Measurements from ENCODE around the gene ARHGAP24.

The ARHGAP24 gene

GRCh38 chr4:85681921-85682320 is 207.0 kb downstream of the ARHGAP24 start:
- Histone ChIP-seq H3K27ac (ENCODE audit: low read depth, low read length) (no peak overlapping the region), H3K36me3 (ENCODE audit: insufficient read depth, low read length) (no peaks in the 10 kb centered on the region), H3K4me3 (ENCODE audit: low read length) (no peak overlapping the region), H3K9ac (ENCODE audit: low read depth, low read length) (no peak overlapping the region), H3K4me1 (ENCODE audit: insufficient read depth, low read length) (peaks cover 5% of the 10 kb centered on the region; the same call in 1 of the 2 replicates), H3K9me3 (ENCODE audit: insufficient read depth, low read depth, low read length) (no peaks in the 10 kb centered on the region), H3K27me3 (ENCODE audit: insufficient read depth, low read length) (no peaks in the 10 kb centered on the region)
- WGBS = 90% methylated on average over 3 of the region's 3 CpGs

DNA sequence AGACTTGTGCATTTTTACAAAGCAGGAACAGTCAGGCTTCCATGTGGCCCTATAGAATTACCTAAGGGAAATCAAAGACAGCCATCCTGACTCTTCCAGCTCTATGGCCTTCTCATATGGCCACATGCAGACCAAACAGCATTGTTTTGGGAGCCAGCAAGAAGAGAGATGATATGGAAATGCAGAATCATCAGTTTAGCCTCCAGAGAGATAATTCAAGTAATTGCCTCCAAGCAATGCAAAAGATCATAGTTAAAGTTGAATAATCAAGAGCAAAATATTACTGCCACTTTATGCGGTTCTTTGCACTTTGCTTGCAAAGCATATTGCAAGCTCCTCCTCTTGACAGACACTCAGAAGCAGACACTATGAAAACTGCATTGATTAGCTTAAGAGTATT is 207.4 kb downstream of the ARHGAP24 start:
- Histone ChIP-seq H3K27ac (ENCODE audit: low read depth, low read length) (no peak overlapping the region), H3K4me1 (ENCODE audit: insufficient read depth, low read length) (peaks cover 5% of the 10 kb centered on the region; the same call in 1 of the 2 replicates), H3K4me3 (ENCODE audit: low read length) (no peak overlapping the region), H3K36me3 (ENCODE audit: insufficient read depth, low read length) (no peaks in the 10 kb centered on the region), H3K27me3 (ENCODE audit: insufficient read depth, low read length) (no peaks in the 10 kb centered on the region), H3K9me3 (ENCODE audit: insufficient read depth, low read depth, low read length) (no peaks in the 10 kb centered on the region), H3K9ac (ENCODE audit: low read depth, low read length) (no peak overlapping the region)
- WGBS = 100% methylated on average over 1 of the region's 1 CpG

DNA sequence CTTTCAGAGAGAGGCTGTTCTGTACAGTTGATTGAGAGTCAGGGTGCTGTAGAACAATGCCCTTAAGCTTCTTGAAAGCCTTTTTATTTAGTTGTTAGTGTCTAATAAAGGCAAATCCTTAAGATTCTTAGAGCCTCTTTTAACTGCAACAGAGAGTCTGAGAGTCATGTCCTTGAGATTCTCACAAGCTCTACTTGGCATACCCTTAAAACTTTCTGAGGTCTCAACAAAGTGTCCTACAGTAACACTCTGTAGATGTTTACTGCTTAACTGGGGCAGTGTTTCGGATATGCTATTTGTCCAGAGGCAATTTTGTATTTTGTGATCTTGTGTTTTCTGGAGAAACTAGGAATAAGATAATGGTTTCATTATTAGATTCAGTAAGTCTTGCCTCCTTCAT is 209.7 kb downstream of the ARHGAP24 start:
- Histone ChIP-seq H3K36me3 (ENCODE audit: insufficient read depth, low read length) (no peaks in the 10 kb centered on the region), H3K4me3 (ENCODE audit: low read length) (no peak overlapping the region), H3K27ac (ENCODE audit: low read depth, low read length) (no peak overlapping the region), H3K9me3 (ENCODE audit: insufficient read depth, low read depth, low read length) (no peaks in the 10 kb centered on the region), H3K27me3 (ENCODE audit: insufficient read depth, low read length) (no peaks in the 10 kb centered on the region), H3K9ac (ENCODE audit: low read depth, low read length) (no peak overlapping the region), H3K4me1 (ENCODE audit: insufficient read depth, low read length) (0 out of 2 replicates have a peak, but pooled peaks cover 5% of the 10 kb centered on the region)
- 90% methylated on average over 1 of the region's 1 CpG for WGBS

GRCh38 chr4:85686398-85686797 is 211.4 kb downstream of the ARHGAP24 start:
- 0 out of 2 replicates have a peak, but pooled peaks cover 5% of the 10 kb centered on the region for H3K4me1 ChIP-seq (ENCODE audit: insufficient read depth, low read length)
- no peak overlapping the region for H3K9ac ChIP-seq (ENCODE audit: low read depth, low read length)
- H3K27me3 ChIP-seq (ENCODE audit: insufficient read depth, low read length) = no peaks in the 10 kb centered on the region
- H3K27ac ChIP-seq (ENCODE audit: low read depth, low read length) = no peak overlapping the region
- no peaks in the 10 kb centered on the region for H3K36me3 ChIP-seq (ENCODE audit: insufficient read depth, low read length)
- no peaks in the 10 kb centered on the region for H3K9me3 ChIP-seq (ENCODE audit: insufficient read depth, low read depth, low read length)
- no peak overlapping the region for H3K4me3 ChIP-seq (ENCODE audit: low read length)
- 91% methylated on average over 3 of the region's 4 CpGs for WGBS

- H3K9me3 ChIP-seq (ENCODE audit: insufficient read depth, low read depth, low read length) = no peaks in the 10 kb centered on the region
- H3K27ac ChIP-seq (ENCODE audit: low read depth, low read length) = no peak overlapping the region
- no peaks in the 10 kb centered on the region for H3K4me1 ChIP-seq (ENCODE audit: insufficient read depth, low read length)
- H3K9ac ChIP-seq (ENCODE audit: low read depth, low read length) = no peak overlapping the region
- no peak overlapping the region for H3K4me3 ChIP-seq (ENCODE audit: low read length)
- H3K27me3 ChIP-seq (ENCODE audit: insufficient read depth, low read length) = no peaks in the 10 kb centered on the region
- H3K36me3 ChIP-seq (ENCODE audit: insufficient read depth, low read length) = no peaks in the 10 kb centered on the region
- 96% methylated on average over 6 of the region's 6 CpGs for WGBS
These were observed 213.2 kb downstream of the ARHGAP24 start for GRCh38 chr4:85688055-85688740.

- 98% methylated on average over 2 of the region's 2 CpGs for WGBS
- Histone ChIP-seq H3K4me3 (ENCODE audit: low read length) (no peak overlapping the region), H3K9me3 (ENCODE audit: insufficient read depth, low read depth, low read length) (no peaks in the 10 kb centered on the region), H3K4me1 (ENCODE audit: insufficient read depth, low read length) (no peaks in the 10 kb centered on the region), H3K27ac (ENCODE audit: low read depth, low read length) (no peak overlapping the region), H3K9ac (ENCODE audit: low read depth, low read length) (no peak overlapping the region), H3K36me3 (ENCODE audit: insufficient read depth, low read length) (no peaks in the 10 kb centered on the region), H3K27me3 (ENCODE audit: insufficient read depth, low read length) (no peaks in the 10 kb centered on the region)
These were observed 221.7 kb downstream of the ARHGAP24 start for GRCh38 chr4:85696661-85697060.

DNA sequence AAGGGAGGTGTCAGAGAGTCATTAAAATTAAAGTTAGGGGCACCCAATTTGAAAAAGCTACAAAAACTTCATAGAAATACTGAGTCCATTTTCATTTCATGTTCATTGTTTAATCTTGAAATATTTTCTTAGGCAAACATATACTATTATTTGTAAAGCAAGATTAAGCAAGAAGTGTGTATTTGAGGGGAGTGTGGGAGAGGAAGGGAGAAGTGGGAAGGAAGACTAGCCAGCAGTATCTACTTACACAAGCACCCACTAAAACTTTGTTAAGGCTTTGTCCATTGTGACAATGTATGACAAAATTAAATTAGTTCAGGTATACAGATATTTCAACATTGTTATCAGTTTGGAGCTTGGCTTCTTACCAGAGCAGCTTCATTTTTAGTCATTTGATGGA is 222.9 kb downstream of the ARHGAP24 start:
- Histone ChIP-seq H3K36me3 (ENCODE audit: insufficient read depth, low read length) (no peaks in the 10 kb centered on the region), H3K4me3 (ENCODE audit: low read length) (no peak overlapping the region), H3K4me1 (ENCODE audit: insufficient read depth, low read length) (no peaks in the 10 kb centered on the region), H3K27me3 (ENCODE audit: insufficient read depth, low read length) (no peaks in the 10 kb centered on the region), H3K27ac (ENCODE audit: low read depth, low read length) (no peak overlapping the region), H3K9me3 (ENCODE audit: insufficient read depth, low read depth, low read length) (no peaks in the 10 kb centered on the region), H3K9ac (ENCODE audit: low read depth, low read length) (no peak overlapping the region)

DNA sequence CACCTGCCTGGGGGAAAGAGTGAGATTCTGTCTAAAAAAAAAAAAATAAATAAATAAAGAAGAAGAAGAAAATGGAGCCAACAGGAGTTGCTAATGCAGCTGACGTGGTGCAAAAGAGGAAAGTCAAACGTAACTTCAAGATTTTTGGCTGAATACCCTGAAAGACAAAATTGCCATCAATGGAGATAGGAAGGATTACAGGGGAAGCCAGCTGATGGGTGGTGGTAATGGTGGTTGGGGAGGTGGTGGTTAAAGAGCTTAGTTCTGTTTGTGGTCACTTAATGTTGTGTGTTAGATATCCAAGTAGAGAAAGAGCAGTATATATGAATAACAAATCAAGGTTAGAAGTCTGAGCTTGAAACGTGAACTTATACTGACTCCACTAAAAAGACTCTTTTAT is 225.4 kb downstream of the ARHGAP24 start:
- Histone ChIP-seq H3K27me3 (ENCODE audit: insufficient read depth, low read length) (no peaks in the 10 kb centered on the region), H3K27ac (ENCODE audit: low read depth, low read length) (no peak overlapping the region), H3K36me3 (ENCODE audit: insufficient read depth, low read length) (no peaks in the 10 kb centered on the region), H3K9ac (ENCODE audit: low read depth, low read length) (no peak overlapping the region), H3K4me1 (ENCODE audit: insufficient read depth, low read length) (no peaks in the 10 kb centered on the region), H3K9me3 (ENCODE audit: insufficient read depth, low read depth, low read length) (no peaks in the 10 kb centered on the region), H3K4me3 (ENCODE audit: low read length) (no peak overlapping the region)
- 91% methylated on average over 2 of the region's 3 CpGs for WGBS

DNA sequence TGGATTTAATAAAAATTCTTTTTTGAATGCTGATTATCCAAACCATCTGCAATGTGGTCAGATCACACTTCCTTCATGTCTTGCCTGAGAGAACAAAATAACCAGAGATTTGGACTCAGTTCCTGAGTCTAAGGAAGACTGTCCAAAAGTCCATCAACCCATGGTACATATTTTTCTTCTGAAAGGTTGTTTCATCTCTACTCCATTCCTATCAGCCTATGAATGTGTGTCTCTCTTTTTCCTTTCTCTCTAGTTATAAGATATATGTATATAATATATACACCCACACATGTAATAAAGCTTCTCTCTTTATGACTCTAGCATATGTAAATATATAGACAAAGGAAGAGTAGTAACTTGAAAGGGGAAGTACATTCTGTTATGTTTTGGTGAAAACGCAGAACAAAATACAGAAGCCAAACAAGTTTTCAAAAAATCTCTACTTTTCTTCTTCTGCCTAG is 226.9 kb downstream of the ARHGAP24 start:
- no CpG with 5 or more reads among the region's 1 CpG for WGBS
- Histone ChIP-seq H3K9ac (ENCODE audit: low read depth, low read length) (no peak overlapping the region), H3K27me3 (ENCODE audit: insufficient read depth, low read length) (no peaks in the 10 kb centered on the region), H3K4me1 (ENCODE audit: insufficient read depth, low read length) (no peaks in the 10 kb centered on the region), H3K27ac (ENCODE audit: low read depth, low read length) (no peak overlapping the region), H3K9me3 (ENCODE audit: insufficient read depth, low read depth, low read length) (no peaks in the 10 kb centered on the region), H3K4me3 (ENCODE audit: low read length) (no peak overlapping the region), H3K36me3 (ENCODE audit: insufficient read depth, low read length) (no peaks in the 10 kb centered on the region)

DNA sequence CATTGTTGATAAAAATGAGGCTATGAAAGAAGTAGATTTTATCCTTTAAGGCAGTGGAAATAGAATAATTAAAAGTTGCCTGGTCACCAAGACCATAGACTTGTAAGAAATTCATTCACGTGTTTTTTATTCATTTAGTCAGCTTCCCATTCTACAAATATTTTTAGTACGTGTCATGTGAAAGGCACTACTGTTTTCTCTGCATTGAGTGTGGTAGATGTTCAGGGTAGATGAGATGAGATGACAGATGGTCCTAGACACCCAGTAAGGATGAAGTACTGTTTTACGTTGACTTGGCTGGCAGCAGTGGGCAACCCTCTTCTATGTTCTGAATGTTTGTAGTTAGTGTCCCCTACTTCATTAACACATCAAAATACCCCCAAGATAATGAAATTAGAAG is 228.1 kb downstream of the ARHGAP24 start:
- Histone ChIP-seq H3K4me1 (ENCODE audit: insufficient read depth, low read length) (no peaks in the 10 kb centered on the region), H3K9ac (ENCODE audit: low read depth, low read length) (no peak overlapping the region)

DNA sequence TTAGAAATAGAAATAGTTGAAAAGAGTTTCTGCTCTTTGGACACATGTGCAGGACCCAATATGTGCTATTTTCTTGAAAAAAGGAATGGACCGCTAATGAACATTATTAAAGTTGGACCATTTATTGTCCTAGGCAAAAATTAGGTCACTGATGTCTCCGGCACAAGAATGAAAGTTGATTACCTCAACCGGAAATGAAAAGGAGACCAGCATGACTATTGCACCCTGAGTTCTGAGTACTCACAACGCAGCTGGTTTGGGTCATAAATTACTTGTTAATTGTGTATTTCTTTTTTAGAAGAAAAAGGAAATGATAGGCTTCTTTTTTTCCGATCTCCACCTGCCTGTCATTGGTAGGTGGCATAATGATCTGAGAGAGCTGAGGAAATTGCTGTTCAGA is 232.7 kb downstream of the ARHGAP24 start:
- H3K4me1 ChIP-seq (ENCODE audit: insufficient read depth, low read length) = no peaks in the 10 kb centered on the region
- no peaks in the 10 kb centered on the region for H3K9me3 ChIP-seq (ENCODE audit: insufficient read depth, low read depth, low read length)
- H3K4me3 ChIP-seq (ENCODE audit: low read length) = no peak overlapping the region
- H3K27ac ChIP-seq (ENCODE audit: low read depth, low read length) = no peak overlapping the region
- H3K27me3 ChIP-seq (ENCODE audit: insufficient read depth, low read length) = no peaks in the 10 kb centered on the region
- no peak overlapping the region for H3K9ac ChIP-seq (ENCODE audit: low read depth, low read length)
- H3K36me3 ChIP-seq (ENCODE audit: insufficient read depth, low read length) = no peaks in the 10 kb centered on the region
- 95% methylated on average over 5 of the region's 5 CpGs for WGBS

More for the DNA sequence above, 228.1 kb downstream of the ARHGAP24 start:
- Histone ChIP-seq H3K27me3 (ENCODE audit: insufficient read depth, low read length) (no peaks in the 10 kb centered on the region), H3K9me3 (ENCODE audit: insufficient read depth, low read depth, low read length) (no peaks in the 10 kb centered on the region), H3K4me3 (ENCODE audit: low read length) (no peak overlapping the region), H3K27ac (ENCODE audit: low read depth, low read length) (no peak overlapping the region), H3K36me3 (ENCODE audit: insufficient read depth, low read length) (no peaks in the 10 kb centered on the region)
- 88% methylated on average over 1 of the region's 3 CpGs for WGBS

- Histone ChIP-seq H3K9me3 (ENCODE audit: insufficient read depth, low read depth, low read length) (no peaks in the 10 kb centered on the region), H3K27me3 (ENCODE audit: insufficient read depth, low read length) (no peaks in the 10 kb centered on the region), H3K4me1 (ENCODE audit: insufficient read depth, low read length) (no peaks in the 10 kb centered on the region), H3K36me3 (ENCODE audit: insufficient read depth, low read length) (no peaks in the 10 kb centered on the region), H3K27ac (ENCODE audit: low read depth, low read length) (no peak overlapping the region), H3K4me3 (ENCODE audit: low read length) (no peak overlapping the region), H3K9ac (ENCODE audit: low read depth, low read length) (no peak overlapping the region)
- WGBS = 76% methylated on average over 5 of the region's 5 CpGs
These were observed 233.5 kb downstream of the ARHGAP24 start for GRCh38 chr4:85708468-85708867.

Measured in HUES64 (cell line).